Measurements from ENCODE around the gene DHX36.

DHX36 gene

GRCh38 chr3:154316974-154317767 is 7.1 kb downstream of the DHX36 start:
- no peaks in the 10 kb centered on the region for H3K27me3 ChIP-seq (ENCODE audit: insufficient read depth, low read length, poor library complexity, severe bottlenecking)
- H3K9ac ChIP-seq (ENCODE audit: low read depth, low read length, poor library complexity, severe bottlenecking) = peak overlapping the region; percentile 46
- H3K36me3 ChIP-seq (ENCODE audit: insufficient read depth, low read length) = peaks cover 33% of the 10 kb centered on the region
- H3F3A ChIP-seq (ENCODE audit: low read depth) = no peaks in the 10 kb centered on the region
- TF ChIP-seq EZH2phosphoT487 (IDR thresholded peaks at IDR 0.05; ENCODE audit: borderline replicate concordance) (no peak), CTCF (conservative IDR thresholded peaks at IDR 0.05; ENCODE audit: low read length) (no peak)
- H3K79me2 ChIP-seq (ENCODE audit: insufficient read depth, low read length) = peaks cover 82% of the 10 kb centered on the region
- peaks cover 79% of the 10 kb centered on the region for H4K20me1 ChIP-seq (ENCODE audit: insufficient read depth, low read length, poor library complexity, severe bottlenecking)
- no peaks in the 10 kb centered on the region for H3K9me3 ChIP-seq (ENCODE audit: insufficient read depth, low read depth, low read length)
- peak overlapping the region; percentile 88 for H3K4me3 ChIP-seq (ENCODE audit: low read length, poor library complexity, severe bottlenecking)
- H3K4me2 ChIP-seq (ENCODE audit: low read depth, low read length, poor library complexity, severe bottlenecking) = peak overlapping the region; percentile 93
- H3K9me2 ChIP-seq (replicated peaks; ENCODE audit: low read depth, low read length) = no peaks in the 10 kb centered on the region
- no peak overlapping the region for H2AFZ ChIP-seq (ENCODE audit: low read length)
- peaks cover 61% of the 10 kb centered on the region for H3K4me1 ChIP-seq (ENCODE audit: insufficient read depth, low read length, poor library complexity, severe bottlenecking)

- Histone ChIP-seq H3K4me1 (ENCODE audit: insufficient read depth, low read length, poor library complexity, severe bottlenecking) (peaks cover 32% of the 10 kb centered on the region), H3K4me2 (ENCODE audit: low read depth, low read length, poor library complexity, severe bottlenecking) (no peak overlapping the region), H3K9me3 (ENCODE audit: insufficient read depth, low read depth, low read length) (no peaks in the 10 kb centered on the region), H3K9me2 (replicated peaks; ENCODE audit: low read depth, low read length) (no peaks in the 10 kb centered on the region), H3K9ac (ENCODE audit: low read depth, low read length, poor library complexity, severe bottlenecking) (no peak overlapping the region), H3K27me3 (ENCODE audit: insufficient read depth, low read length, poor library complexity, severe bottlenecking) (no peaks in the 10 kb centered on the region), H3K4me3 (ENCODE audit: low read length, poor library complexity, severe bottlenecking) (no peak overlapping the region), H3K36me3 (ENCODE audit: insufficient read depth, low read length) (peaks cover 50% of the 10 kb centered on the region), H3K79me2 (ENCODE audit: insufficient read depth, low read length) (peaks cover 51% of the 10 kb centered on the region), H4K20me1 (ENCODE audit: insufficient read depth, low read length, poor library complexity, severe bottlenecking) (peaks cover 49% of the 10 kb centered on the region), H2AFZ (ENCODE audit: low read length) (no peak overlapping the region), H3F3A (ENCODE audit: low read depth) (no peaks in the 10 kb centered on the region)
- TF ChIP-seq EZH2phosphoT487 (IDR thresholded peaks at IDR 0.05; ENCODE audit: borderline replicate concordance) (no peak), CTCF (conservative IDR thresholded peaks at IDR 0.05; ENCODE audit: low read length) (peak; percentile 34)
Observed at GRCh38 chr3:154314152-154314551, 10.1 kb downstream of the DHX36 start.

- no peaks in the 10 kb centered on the region for H3K9me3 ChIP-seq (ENCODE audit: insufficient read depth, low read depth, low read length)
- H4K20me1 ChIP-seq (ENCODE audit: insufficient read depth, low read length, poor library complexity, severe bottlenecking) = peaks cover 30% of the 10 kb centered on the region
- H3K9me2 ChIP-seq (replicated peaks; ENCODE audit: low read depth, low read length) = no peaks in the 10 kb centered on the region
- H3K36me3 ChIP-seq (ENCODE audit: insufficient read depth, low read length) = peaks cover 82% of the 10 kb centered on the region
- no peaks in the 10 kb centered on the region for H3K27me3 ChIP-seq (ENCODE audit: insufficient read depth, low read length, poor library complexity, severe bottlenecking)
- H3K4me2 ChIP-seq (ENCODE audit: low read depth, low read length, poor library complexity, severe bottlenecking) = no peak overlapping the region
- H3F3A ChIP-seq (ENCODE audit: low read depth) = no peaks in the 10 kb centered on the region
- no peak for TF ChIP-seq EZH2phosphoT487 (IDR thresholded peaks at IDR 0.05; ENCODE audit: borderline replicate concordance)
- no peak for TF ChIP-seq CTCF (conservative IDR thresholded peaks at IDR 0.05; ENCODE audit: low read length)
- peaks cover 24% of the 10 kb centered on the region for H3K79me2 ChIP-seq (ENCODE audit: insufficient read depth, low read length)
- H3K4me3 ChIP-seq (ENCODE audit: low read length, poor library complexity, severe bottlenecking) = no peak overlapping the region
- no peak overlapping the region for H3K9ac ChIP-seq (ENCODE audit: low read depth, low read length, poor library complexity, severe bottlenecking)
- H2AFZ ChIP-seq (ENCODE audit: low read length) = no peak overlapping the region
- H3K4me1 ChIP-seq (ENCODE audit: insufficient read depth, low read length, poor library complexity, severe bottlenecking) = peaks cover 6% of the 10 kb centered on the region
Observed at GRCh38 chr3:154310840-154311239, 13.4 kb downstream of the DHX36 start.
